Amygdala (tissue), 56 donors: Measurements from ENCODE around the gene STMP1.

ENCODE experiments used
- DNase-seq, 56 donors: peaks; one replicate each; lab custom pipeline; 2025; lab: John Stamatoyannopoulos, UW

The STMP1 gene

DNA sequence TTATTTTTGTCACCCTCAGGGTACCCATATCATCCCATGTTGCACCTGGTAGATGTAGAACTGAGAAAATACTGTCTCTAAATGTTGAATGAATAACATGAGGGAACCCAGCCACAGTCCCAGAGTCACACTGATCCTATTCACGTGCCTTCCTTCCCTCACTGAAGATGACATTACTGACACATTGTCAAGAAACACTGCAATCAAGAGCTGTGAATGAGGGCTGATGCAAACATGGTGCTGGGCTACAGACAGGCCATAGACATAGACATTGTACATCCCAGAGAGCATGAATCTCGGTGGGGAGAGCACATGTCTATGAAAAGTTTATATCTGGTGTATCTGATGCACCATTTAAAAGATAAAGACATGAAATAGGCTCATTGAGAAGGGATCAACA is 55.9 kb downstream of the STMP1 start:
- no peak for DNase-seq

- DNase-seq, result no peak
Observed at GRCh38 chr7:135718794-135719437, 56.6 kb downstream of the STMP1 start.

DNA sequence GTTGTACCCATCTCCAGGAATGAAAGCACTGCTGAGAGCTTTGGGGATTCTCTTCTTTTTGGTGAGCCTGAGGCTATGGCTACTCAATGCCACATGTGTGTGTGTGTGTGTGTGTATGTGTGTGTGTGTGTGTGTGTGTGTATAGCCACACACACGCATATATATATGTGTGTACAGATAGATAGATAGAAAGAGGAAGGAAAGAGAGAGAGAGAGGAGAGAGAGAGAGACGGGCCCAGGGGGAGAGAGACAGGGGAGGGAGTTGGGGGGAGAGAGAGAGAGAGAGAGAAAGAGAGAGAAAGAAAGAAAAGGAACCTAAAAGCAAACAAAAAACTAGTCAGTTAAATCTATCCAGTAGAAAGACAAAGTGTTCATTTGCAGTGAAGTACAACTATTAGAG is 57.4 kb downstream of the STMP1 start:
- DNase-seq, result no peak

DNA sequence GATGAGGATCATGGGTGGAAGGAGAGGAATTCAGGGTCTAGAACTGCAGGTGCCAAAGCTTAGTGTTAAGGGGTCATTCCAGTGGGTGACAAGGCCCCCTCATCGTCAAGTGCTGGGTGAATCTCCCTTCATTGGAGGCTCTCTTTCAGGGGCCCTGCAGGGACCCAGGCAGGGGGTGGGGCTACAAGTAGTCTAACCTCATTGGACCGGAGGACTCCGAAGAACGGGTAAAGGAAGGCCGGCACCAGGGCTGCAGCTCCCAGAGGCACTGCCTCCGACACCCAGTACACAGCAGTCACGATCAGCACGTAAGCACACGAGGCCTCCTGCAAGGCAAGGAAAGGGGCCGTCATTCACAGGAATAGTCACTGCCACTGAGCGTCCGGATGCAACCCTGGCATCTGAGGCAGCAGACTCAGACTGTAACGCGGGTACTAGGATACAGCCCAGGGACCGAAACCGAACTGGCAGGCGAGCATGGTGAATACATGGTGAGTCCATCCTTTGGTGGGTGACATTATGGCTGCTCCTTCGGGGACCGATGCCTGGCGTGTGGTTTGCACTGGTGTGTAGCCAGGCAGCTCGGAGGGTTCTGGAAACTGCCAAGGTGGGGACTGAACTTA is 59.0 kb downstream of the STMP1 start:
- DNase-seq, result no peak

GRCh38 chr7:135723411-135723810 is 61.1 kb downstream of the STMP1 start:
- DNase-seq, result no peak
